GM18505 (cell line): ENCODE data around the gene ATP6V0D1.
"Not testable (repeated sequence)": the region's sequence is repeated elsewhere in the genome, so short reads cannot be mapped to it uniquely, and the experiment has no call there.

Experiments
- ATAC-seq: cut with Tn5 transposase; IDR thresholded peaks from one replicate; pipeline ENCODE4 v1.9.1; 2021; ENCODE audit not compliant: unreplicated experiment
- POLR2A ChIP-seq: IDR thresholded peaks from 4 replicates; pipeline ENCODE4 v1.6.1; 2011; ENCODE audit warnings: borderline replicate concordance; ENCODE audit not compliant: insufficient read depth, insufficient read length; ENCODE audit errors: extremely low read depth

Gene ATP6V0D1

DNA sequence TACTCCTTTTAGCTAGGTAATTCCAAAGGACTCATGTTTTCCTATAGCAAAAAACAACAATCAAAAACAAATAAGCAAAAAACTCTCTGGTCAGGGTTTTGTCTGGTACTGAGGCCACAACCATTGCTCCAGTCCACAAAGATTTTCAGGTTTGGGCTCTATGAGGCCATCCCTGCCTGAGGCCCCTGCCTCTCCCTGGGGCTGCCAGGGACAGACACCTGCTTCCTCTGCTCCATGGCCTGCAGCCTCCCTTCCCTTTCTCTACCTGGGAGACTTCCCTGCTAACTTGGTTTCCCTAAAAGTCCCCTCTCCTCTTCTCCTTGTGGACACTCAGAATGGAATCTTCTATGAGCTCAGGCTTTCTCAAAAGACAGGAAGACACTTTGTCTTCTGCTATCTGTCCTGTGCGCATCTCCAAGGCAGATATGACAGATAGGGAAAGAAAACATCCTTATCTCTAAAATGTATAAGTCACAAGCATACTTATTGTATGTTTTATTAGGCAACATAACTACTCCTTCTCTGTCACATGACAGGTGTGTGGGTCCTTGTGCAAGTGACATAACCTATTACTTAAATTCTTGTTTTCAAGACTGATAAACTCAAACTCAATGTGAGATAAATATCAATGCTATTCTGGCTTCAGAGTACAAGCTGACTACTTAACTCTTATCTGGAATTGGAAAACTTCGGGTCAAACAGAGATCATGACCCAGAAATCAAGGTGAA, 63.5 kb downstream of the ATP6V0D1 start:
- ATAC-seq: no peak
- TF ChIP-seq POLR2A: no peak

DNA sequence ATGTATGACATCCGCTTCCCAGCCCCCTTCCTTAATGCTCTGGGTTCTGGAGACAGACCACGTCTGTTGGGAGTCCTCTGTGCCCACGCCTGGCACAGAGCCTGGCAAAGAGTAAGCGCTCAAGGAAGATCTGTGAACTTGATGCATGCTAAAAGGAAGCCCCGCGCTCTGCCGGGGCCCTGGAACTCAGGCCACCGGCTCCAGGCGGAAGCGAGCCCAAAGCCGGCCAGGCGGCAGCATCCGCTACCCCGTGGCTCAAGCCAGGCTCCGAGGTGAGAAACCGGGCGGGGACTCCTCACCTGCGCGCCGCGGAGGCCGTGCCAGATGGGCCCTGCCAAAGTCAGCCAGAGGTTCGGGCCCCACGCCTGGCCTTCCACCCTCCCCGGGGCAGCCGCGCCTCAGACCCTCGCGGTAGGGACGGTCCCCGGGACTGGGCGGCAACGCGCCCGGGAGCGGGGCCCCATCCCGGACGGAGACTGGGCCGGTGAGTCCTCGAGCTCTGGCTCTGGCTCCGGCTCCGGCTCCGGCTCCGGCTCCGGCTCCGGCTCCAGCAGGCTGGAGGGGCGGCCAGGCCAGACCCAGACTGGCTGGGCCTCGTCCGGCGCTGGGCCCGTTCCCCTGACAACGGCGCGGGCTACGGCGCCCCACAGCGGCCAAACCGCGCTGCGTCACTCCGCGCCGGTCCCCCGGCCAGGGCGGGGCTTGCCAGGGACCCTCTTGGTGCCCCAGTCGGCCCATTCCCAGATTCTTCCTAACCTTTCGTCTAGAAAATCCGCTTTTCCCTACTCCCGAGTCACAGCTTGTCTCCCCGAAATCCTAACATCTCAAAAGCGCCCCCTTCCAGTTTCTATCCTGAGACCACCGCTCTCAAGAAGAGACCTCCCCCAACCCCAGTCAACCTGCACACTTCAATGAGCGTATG, 64.8 kb downstream of the ATP6V0D1 start, which contains the start of gene ZDHHC1:
TSS of gene ZDHHC1 (minus strand) at position 606 of the 922 bp plus-strand sequence. CDS start 8,702 bp downstream, outside the sequence.
- TF ChIP-seq POLR2A: no peak
- ATAC-seq: peak; percentile 81

DNA sequence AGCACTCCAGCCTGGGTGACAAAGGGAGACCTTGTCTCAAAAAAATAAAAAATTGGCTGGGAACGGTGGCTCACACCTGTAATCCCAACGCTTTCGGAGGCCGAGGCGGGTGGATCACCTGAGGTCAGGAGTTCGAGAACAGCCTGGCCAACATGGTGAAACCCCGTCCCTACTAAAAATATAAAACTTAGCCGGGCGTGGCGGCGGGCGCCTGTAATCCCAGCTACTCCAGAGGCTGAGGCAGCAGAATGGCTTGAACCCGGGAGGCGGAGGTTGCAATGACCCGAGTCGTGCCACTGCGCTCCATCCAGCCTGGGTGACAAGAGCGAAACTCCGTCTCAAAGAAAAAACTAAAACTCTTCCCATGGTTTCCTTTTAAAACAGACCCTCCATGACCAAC, 65.5 kb downstream of the ATP6V0D1 start:
- not testable (repeated sequence) for ATAC-seq

DNA sequence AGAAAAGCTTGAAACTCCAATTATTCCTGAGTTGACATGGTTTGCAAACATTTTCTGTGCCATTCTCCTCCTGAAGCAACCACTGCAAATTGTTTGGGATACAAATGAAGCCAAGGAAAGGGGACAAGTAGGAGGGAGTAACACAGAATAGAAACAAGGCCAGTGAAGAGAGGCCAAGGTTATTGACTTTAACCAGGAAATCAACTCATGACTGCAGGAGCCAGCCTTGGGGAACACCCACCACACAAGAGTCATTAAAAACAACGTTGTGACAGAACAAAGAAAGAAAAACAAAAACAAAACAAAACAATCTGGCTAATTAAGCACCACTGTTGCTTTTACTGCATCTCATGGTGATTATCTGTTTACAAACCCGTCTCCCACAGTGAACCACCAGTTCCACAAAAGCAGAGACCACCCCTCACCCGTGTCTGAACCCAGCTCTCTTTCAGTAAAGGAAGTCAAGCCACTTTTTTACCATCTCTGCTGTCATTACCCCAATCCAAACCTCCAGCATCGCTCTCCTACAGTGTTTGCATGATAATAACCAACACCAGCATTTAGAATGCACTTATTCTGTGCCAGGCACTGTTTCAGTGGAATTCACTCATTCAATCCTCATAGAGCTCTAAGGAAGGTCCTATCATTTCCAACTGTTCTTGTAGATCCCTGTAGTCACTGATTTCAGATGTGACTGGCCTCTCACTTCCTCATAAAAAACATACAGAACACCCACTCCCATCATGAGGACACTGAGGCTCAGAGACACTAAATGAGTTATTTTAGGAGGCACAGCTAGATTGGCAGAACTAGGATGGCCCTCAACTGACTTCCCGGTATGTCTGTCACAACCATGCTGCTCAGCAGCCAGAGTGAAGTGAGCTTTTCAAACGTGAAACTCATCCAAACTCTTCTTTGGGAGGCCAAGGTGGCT, 66.7 kb downstream of the ATP6V0D1 start:
- TF ChIP-seq POLR2A: no peak
- ATAC-seq: no peak

DNA sequence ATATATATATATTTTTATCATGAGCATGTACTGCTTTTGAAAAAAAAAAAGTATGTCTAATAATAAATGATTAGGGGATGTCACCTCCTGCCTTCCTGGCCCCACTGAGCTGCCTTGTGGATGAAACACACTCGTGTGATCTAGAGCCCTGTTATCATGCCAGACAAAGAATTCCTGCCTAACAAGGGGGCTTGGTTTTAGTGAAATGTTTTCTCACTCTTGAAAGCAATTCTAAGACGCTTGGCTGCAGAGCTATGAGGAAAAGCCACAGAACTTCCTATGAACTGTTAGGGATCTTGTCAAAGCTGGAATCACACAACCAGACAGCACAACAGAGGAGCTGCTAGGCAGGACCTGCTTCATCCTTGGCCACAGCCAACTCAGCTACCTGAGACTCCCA, 68.7 kb downstream of the ATP6V0D1 start:
- no peak for ATAC-seq
- no peak for TF ChIP-seq POLR2A

DNA sequence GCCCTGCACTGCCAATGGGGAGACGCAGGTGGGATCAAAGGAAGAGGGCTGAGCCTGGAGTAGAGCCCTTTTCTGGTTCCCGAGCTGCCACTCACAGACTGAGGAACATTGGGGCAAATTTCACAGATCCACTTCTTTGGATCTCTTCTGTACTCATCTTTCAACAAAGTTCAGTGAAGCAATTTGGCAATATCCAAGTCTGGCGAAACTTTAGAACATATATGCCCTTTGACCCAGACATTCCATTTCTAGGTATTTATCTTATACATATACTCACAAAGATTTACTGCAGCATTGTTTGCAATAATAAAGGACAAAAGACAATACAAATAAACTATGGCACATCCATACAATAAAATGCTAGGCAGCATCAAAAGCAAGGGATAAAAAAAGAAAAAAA, 69.6 kb downstream of the ATP6V0D1 start:
- no peak for TF ChIP-seq POLR2A
- no peak for ATAC-seq

DNA sequence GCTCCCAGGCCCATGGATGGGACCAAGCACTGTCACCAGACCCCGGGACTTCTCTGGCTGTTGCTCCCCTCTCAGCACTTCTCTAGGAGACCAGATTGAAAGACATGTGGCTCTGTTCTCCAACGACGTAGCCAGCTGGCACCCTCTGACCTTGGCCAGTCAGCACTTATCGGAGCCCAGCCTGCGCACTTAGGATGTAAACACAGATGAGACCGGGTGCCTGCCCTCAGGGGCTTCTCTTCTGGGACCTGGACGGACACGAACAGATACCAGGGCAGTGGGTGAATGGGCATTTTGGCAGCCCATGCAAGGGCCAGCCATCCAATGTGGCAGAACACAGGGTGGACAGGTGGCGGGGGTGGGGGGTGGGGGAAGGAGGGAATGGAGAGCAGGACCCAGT, 71.3 kb downstream of the ATP6V0D1 start:
- no peak for ATAC-seq
- TF ChIP-seq POLR2A: no peak

DNA sequence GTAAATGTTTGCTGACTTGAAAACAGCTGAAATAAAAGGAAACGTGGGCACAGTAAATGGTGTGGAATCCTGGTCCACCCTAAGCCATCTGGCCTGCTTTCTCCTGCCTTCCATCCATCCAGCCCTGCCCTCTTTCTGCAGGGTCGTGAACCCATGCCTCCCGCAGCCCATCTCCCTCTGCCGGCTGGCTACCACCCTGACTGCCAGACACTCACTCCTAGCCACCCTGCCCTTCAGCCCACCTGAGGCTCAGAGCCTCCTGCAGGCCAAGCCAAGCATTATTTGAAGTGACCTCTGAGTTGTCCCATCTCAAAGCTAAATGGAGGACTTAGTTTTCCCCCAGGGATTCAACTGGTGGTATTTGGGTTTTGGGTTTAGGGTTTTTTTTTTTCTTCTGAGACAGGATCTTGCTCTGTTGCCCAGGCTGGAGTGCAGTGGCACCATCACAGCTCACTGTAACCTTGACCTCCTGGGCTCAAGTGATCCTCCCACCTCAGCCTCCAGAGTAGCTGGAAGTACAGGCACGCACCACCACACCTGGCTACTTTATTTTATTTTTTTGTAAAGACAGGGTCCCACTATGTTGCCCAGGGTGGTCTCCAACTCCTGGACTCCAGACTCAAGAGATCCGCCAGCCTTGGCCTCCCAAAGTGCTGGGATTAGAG, 73.0 kb downstream of the ATP6V0D1 start:
- no peak for ATAC-seq
- TF ChIP-seq POLR2A: no peak

DNA sequence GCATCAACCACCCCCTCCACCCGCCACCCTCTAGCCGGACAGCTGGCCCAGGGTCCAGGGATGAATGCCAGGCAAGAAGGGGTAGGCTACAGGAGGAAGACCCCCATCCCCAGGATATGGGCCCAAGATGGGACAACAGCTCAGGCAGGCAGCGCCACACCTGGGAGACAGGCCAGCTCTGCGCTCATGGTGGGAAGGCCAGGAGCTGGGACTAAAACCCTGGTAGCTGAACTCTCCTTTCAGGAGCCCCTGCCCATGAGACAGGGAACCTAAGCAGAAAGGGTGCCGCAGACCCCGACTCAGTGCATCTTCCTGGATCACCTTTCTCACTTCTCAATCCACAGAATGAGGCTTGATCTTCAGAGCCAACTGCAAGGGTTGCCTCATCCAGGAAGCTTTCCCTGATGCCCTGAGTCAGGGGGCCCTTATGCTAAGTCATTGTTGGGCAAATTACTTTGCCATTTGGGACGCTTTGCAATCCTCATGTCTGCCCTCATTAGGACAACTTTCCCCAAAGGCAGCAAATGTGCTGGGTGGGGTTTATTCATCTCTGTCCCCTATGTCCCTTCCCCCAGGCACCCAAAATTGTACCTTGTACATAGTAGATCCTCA, 73.7 kb downstream of the ATP6V0D1 start:
- TF ChIP-seq POLR2A: no peak
- no peak for ATAC-seq

DNA sequence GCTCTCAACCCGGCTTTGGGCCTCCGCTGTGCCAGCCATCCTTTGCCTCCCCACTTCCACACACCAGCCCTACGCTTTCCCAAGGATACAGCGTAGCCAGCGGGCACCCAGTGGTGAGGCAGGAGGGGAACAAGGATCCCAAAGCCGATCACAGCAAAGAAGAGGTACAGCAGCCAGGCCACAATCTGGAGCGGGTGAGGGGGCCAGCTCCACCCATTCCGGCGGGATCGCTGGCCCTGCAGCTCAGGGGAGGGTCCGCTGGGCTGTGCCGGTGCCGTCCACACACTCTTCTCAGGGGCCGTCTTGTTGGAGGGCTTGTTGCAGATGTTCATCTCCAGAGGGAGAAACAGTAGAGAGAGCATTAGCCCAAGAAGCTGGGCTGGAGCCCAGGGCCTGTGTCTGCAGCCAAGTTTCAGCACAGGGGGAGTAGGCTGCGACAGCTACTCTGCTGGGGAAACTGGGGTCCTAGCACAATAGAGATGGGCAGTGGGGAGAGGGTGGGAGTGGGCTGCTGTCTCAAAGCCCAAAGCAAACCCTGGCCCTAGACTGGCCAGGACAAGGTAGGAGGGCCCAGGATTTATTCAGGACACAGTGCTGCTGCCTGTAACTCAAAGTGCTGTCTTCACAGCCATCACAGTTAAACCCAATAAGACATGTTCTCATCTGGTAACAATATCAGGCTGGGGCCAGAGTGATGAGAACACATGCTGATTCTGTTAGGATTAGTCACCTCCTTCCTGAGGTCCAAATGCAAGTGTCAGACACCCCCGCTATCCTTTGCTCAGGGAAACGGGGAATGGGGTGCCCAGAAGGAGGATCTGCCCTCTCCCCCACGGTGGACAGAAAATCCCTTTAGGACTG, 74.6 kb downstream of the ATP6V0D1 start:
- ATAC-seq: no peak
- no peak for TF ChIP-seq POLR2A

DNA sequence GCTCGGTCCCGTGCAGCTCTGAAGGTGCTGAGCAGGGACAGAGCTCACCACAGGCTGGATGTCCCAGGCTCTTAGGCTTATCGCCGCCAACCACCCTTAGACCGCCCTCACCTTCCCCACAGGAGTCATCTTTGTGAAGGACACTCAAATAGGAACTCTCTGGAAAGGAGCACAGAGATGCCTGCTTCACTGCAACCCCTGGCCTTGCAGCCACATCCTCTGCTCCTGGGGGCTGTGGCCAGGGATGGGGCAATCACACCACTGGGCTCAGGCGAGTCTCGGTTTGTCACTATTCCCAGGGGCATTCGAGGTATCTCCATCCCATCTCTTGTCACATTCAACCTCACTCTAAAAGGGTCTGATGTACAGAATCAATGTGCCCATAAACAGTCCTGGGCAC, 75.6 kb downstream of the ATP6V0D1 start:
- TF ChIP-seq POLR2A: no peak
- ATAC-seq: no peak
